ENCODE results near the gene IMPA2. TPM values are rescaled to one million over a fixed set of nuclear protein-coding genes. Genes with fewer than 3 reads are reported as not detected.

The IMPA2 gene
- polyA plus RNA-seq, 3 donors = 106 to 129 (median 116) TPM

DNA sequence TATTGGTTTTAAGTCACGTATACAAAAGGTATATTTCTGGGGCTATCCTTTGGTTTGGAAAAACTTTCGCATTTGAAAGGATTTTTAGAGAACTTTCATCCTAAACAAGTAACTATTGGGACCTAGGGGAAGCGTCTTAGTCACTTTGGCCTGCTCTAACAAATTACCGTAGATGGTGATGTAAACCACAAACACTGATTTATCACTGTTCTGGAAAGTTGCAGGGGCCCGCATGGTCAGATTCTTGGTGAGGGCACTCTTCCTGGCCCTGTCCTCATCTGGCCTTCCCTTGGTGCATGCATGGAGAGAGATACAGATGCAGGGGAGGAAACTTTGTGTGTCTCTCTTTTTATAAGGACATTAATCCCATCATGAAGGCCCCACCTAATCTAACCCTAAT, 63.3 kb downstream of the IMPA2 start:
- no peak for DNase-seq

DNA sequence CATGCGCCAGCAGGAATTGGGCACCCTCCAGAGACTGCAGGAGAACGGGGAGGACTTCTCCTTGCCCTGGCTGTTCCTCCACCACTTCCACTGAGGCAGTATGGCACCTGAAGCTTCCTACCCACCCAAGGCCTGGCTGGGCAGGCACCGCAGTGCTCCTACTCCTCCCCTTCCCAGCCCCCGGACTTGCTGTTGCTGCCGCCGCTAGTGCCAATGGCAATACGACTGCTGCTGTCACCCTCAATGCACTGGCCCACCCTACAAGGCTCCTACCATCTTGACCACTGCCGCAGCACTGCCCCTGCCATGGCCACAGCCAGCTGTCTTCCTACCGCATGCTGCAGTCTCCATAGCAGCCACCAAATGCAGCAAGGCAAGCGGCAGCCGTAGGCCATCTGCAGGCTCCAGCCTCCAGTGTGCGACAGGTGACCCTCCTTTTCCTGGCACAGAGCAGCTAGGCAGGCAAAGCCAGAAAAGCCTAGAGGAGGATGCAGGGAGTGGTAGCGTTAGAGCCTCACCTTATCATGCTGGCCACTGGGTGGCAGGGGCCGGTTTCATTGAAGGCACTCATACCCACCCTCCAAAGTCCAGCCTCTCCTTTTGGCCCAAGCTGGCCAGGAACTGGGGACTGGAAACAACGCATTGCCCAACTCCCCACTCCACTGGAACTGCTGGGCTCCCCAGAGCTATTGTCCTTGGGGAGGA, 64.9 kb downstream of the IMPA2 start:
- no peak for DNase-seq

DNA sequence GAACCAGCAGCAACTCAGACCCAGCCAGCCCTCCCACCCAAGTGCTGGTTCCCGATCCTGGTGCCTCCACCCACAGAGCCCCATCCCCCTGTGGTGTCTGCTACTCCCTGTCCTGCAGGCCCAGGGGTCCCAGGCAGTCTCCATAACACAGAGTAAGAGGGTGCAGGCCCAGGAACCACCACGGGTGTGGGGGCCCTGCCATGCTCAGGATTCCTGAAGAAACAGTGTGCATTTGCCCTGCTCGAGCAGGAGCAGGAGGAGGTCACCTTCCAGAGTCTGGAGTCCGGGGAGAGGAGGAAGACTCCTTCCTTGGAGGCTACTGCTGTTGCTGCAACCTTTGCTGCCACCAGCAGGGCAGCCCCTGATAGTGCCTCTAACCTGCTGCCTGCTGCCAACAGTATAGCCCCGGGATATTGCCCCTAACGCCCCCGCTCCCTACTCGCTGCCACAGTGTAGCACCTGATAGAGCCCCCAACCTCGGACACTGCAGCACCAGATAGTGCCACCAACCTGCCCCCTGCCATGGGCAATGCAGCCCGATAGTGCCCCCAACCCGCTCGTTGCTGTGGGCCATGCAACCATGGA, 65.5 kb downstream of the IMPA2 start:
- DNase-seq = no peak

DNA sequence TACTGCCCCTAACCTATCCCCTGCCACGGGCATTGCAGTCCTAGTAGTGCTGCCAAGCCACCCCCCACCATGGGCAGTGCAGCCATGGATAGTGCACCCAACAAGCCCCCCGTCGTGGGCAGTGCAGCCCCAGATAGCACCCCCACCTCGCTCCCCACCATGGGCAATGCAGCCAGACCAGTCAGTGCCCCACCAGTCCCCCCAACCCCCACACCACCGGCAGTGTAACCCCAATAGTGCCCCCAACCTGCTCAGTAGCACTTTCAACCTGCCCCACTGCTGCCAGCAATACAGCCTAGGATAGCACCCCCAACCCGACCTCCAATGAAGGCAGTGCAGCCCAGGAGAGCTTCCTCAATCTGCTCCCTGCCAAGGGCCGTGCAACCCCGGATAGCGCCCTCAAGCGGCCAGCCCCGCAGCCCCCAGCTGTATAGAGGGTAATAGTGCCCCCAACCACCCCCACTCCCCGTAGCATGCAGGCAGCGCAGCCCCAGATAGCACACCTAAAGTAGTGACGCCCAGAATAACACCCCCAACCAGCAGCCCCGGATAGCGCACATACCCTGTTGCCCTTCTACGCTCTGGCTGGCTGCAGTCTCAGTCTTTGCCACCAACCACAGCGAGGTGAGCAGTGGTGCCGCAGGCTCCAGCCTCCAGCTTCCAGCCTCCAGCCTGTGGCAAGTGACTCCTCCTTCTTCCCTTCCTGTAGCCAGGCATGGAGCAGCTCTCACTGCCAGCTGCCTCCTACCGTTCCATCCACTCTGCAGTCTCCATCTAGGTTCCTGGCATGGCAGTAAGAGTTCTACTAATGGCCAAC, 66.9 kb downstream of the IMPA2 start:
- no peak for DNase-seq

DNA sequence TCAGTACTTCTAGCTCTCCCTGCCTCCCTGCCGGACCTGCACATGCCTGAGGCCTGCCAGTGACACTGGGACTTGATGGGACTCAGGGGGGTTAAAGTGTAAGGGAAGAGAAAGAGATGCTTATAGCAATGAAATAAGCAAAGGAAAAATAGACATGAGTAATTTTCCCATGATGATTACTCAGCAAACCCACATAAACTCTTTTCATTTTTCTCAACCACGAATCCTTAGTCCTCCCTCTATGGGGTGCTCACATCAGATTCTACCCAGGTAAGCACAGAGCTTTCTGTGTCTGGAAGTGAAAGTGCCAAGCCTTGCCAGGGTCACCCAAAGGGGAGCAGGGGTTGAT, 67.5 kb downstream of the IMPA2 start:
- no peak for DNase-seq

DNA sequence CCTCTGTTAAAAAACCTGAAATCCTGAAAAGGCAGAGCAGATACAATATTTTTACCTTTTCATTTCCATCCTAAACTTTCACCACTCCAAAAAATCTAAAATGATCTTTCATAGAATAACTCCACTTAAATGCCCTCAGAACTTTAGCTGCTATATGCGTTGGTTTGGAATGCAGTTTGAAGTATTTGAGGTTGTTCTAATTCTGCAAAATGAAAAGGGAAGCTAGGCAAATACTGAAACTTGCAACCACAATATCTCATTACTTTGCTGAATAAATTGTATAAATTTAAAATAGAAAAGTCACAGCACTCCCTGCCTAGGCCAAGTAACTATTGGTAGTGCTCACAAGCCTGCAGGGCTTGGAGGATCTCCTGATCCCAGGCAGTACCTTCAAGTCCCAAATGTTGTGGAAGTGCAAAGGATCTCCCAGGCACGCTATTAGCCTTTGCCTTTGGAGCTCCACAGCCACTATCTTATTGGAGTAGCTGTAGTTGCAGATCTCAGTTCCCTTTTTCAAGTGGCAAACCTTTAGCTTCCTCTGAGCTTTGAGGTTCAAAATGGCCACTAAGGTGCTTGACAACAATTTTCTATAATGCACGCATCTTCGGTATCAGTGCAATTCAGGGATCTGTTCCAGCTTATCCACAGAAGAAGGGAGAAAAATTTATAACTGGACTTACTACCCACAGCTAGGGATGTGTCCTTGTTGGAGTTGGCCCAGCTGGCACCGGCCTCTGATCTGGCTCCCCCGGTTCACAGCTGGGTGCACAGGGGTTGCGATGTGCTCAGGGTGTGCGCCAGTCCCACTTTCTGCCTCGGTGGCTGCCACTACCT, 68.9 kb downstream of the IMPA2 start:
- no peak for DNase-seq

DNA sequence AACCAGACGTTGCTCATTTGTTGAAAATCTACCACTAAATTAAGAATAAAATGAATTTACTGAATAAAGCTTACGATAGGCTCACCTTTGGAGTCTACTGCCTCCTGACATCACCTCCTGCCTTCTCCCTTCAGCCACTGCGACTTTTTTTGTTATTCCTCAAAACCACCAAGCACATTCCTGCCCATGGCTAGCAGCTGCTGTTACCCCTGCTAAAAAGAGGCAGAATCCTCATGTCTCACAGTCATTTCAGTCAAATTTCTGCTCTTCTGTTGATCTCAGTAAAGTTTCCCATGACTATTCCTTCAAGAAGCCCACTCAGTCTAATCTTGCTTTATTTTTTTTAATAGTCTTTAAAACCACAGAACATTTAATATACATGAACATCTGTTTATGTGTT, 71.6 kb downstream of the IMPA2 start:
- no peak for DNase-seq

DNA sequence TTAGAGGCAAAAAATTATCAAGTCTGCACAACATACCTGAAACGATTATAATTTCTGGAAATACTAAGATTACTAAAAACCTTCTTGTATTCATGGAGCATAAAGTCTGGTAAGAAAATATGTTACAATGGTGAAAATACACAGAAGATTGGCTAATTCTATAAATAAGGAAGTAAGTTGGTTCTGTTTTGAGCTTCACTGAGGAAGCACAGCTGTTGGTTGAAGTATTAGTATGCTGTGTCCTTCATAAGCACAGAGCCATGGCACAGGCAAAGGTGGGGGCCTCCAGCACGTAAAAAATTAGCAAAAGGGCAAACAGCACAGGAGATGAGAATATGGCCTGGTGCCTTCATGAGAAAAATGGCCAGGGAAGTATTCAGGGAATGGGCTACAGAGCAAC, 72.0 kb downstream of the IMPA2 start:
- DNase-seq = no peak

DNA sequence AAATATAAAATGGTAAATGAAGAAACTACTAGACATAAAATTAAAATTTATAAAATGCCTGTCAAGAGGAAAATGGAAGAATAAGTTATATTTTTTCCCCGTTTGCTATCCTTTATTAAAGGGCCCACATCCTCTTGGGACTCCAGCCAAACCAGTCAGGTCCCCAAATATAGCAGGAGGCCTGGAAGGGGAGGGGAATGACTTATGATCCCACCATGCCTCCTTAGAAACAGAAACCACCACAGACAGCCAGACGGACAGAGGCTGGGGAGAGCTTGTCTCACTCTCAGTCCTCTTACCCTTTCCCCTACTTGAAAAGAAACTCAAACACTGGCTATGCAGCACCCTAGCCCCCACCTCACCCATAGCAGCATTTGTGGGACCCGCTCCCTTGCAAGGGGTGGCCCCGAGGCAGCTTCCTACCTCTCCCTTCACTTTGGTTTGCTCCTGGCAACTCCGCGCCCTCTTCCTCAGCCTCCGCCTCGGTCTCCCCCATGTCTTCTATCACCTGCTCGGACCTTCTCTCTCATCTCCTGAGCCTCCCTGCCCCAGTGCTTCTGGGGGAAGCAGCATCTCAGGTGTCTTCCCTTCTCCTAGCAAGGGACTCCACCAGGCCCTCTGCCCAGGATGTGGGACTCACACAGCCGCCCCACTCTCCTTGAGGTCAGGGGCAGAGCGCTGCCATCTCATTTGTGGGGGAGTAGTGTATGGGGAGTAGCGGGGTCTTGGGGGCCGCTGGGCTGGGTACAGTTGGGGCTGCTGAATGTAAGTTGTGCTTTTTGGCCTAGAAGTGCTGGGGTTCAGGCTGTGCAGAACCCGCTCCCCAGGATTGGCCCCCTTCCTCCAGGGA, 75.0 kb downstream of the IMPA2 start:
- no peak for DNase-seq

DNA sequence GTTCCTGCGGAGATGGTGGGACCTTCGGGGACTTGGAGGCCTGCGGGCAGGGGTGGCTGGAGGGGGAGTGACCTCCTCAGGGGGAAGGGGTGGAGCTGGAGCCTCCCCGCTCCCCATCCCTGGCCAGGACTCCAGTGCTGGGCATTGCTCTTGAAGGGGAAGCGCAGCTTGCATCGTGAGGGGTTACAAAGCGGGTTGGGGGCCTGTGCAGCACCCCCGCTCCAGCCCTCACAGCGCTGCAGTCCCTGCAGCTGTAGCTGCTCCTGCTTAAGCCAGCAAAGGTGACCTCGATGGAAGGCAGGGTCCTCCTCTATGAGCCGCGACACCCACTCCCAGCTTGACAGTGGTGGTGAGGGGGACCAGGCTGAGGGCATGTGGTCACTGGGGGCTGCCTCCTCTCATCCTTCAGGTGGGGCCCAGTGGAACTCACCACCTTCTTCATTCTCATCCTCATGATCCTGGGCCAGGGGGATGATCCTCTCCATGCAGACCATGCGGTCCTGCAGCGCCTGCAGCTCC, 75.6 kb downstream of the IMPA2 start:
- DNase-seq = no peak

DNA sequence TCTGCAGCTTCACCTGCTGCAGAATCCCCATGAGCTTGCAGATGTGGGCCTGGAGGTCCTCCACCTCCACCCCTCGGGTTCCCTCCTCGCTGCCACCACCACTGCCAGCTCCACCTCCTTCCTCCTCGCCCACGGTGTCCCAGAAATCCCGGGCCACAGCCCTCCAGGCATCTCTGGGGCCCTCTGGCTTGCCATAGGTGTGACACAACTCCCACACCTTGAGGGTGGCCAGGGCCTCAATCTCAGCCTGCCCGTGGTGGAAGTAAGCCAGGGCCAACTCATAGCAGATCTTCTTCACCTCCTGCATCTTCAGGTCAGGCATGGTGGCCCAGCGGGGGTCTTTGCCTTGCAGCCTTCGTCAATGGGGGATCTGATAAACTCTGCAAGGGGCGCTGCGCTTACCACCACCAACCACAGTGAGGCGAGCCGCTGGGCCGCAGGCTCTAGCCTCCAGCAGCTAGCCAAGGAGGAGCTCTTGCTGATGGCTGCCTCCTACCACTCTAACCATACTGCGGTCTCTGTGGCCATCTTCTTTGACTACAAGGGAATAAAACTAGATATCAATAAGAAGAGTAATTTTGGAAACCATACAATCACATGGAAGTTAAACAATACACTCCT, 76.2 kb downstream of the IMPA2 start:
- DNase-seq = no peak

DNA sequence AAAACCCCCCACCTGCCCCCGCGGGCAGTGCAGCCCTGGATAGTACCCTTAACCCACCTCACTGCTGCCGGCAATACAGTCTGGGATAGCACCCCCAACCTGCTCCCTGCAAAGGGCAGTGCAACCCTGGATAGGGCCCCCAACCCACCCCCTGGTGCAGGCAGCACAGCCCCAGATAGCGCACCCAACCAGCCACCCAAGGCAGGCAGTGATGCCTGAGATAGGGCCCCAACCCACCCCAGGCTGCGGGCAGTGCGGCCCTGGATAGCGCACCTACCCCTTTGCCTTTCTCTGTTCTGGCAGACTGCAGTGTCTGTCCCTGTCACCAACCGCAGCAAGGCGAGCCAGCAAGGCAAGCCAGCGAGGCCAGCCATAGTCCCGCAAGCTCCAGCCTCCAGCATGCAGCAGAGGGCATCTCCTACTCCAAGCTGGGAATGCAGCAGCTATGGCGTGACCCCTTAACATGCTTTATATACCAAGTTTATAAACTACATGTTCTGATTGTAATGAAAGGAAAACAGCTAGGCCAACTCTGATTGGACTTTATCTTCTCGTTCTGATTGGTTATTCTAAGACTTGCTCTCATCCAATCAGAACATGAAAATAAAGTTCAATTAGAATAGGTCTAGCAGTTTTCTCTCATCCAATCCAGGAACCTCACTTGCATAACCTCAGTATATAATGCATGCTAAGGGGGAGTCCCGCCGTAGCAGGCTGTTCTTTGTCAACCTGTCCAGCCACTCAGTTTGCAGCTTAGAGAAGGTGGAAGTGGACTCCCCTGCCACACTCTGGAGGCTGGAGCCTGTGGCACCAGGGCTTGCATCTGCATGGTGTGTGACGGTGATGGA, 78.3 kb downstream of the IMPA2 start:
- no peak for DNase-seq

DNA sequence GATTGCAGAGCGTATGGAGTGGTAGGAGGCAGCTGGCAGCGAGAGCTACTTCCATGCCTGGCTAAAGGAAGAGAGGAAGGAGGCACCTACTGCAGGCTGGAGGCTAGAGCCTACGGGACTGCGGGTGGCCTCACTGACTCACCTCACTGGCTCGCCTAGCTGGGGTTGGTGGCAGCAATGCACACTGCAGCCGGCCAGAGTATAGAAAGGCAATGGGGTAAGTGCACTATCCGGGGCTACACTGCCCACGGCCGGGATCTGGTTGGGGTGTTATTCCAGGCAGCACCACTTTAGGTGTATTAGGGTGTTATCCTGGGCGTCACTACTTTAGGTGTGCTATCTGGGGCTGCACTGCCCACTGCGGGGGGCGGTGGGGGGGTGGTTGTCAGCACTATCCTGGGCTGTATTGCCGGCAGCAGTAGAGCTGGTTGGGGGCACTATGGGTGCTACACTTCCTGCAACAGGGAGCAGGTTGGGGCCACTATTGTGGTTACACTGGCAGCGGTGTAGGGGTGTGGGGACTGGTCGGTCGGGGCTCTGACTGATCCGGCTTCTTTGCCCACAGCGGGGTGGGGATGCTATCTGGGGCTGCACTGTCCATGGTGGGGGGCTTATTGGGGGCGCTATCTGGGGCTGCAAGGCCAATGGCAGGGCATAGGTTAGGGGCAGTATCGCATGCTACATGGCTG, 79.0 kb downstream of the IMPA2 start:
- DNase-seq = no peak

DNA sequence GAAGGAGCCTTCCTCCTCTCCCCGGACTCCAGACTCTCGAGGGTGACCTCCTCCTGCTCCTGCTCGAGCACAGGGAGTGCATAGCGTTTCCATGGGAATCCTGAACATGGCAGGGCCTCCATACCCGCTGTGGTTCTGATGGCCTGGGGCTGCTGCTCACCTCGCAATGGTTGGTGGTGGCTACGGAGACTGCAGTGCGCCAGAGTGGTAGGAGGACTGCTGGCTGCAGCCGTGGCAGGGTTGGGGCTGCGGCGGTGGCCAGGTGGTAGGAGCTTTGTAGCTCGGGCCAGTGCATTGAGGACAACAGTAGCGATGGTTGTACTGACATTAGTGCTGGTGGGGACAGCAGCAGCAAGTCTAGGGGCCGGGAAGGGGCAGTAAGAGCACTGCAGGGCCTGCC, 80.4 kb downstream of the IMPA2 start:
- no peak for DNase-seq

DNA sequence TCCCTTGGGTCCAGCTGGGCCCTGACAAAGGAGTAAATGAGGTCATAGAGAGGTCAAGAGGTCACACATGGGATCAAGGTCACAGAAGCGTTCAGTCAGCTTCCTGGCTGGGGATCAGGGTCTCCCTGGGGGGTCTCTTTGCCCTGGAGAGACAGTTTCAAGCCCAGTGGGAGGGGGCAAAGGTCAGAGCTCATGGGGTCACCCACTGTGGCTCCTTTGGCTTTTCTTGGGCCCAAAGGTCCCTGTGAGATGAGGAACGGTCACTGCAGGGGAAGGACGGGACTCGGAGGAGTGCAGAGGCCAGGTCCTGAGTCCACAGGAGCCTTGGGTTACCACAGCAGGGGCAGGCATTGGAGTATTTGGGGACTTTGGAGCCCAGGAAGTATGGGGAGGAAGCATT, 81.7 kb downstream of the IMPA2 start:
- no peak for DNase-seq

DNA sequence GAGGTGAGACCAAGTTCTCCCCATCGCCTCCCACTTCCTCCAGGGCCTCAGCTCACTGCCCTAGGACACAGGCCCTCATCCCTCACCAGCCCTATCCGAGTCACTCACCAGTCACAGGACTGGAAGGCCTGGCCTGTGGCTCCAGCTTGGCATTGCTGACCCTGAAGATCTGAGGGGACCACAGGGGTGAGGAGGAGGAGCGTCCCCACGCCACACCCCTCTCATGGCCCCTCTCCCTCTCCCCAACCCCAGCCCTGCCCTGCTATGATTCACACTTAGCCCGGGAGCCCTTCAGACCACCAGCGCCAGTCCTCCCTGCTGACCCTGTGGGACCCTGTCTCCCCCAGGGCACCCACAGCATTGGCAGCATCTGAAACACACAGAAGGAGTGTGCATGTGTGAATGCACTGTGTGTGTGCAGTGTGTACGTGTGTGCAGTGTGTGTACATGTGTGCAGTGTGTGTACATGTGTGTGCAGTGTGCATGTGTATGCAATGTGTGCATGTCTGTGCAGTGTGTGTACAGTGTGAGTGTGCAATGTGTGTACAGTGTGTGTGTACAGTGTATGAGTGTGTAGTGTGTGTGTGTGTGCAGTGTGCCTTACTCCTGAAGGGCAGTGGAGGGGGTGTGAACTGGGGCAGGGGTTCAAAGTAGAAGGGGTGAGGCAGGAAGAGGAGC, 82.9 kb downstream of the IMPA2 start:
- DNase-seq = no peak

DNA sequence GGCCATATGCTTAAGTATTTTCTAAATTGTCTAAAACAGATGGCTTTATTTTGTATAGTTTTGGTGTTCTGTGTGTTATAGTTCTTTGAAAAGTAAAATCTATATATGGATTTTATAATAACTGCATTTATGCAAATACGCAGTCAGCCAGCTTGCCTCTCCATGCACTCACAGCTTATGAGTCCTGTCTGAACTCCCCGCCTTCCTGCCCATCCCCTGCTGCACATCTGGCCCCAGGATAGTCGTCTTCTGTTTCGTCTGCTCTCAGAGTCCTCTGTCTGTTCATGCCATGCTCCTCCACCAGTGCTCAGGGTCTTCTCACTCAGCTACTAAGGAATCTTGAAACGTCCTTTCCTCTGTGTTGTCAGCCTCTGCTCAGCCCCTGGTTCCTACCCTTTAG, 84.1 kb downstream of the IMPA2 start:
- no peak for DNase-seq

DNA sequence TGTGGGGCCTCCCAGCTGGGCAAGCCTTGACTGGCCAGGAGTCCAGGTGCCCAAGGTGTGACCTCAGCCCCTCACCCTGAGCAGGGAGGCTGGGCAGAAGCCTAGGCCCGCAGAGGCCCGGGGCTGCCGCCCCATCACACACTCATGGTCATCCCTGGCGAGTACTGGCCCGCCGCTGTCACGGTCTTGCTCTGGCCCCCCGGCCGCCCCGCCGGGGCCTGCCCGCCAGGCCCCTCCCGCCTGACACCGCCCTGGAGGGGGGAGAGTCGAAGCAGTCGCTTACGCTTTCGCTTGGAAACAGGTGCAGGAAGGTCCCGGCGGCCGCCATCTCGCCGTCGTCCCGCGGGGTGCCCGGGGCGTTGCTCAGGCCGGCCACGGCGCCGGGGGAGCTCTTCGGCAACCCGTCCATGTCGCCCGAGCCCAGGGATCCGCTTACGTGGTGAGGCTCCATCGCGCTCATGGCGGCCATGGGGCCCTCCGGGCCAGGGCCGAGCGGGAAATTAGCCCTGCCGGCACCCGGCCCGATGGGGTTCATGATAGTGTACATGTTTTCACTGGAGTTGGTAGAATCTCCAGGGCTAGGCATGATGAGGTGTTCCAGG, 85.7 kb downstream of the IMPA2 start:
- no peak for DNase-seq

All from renal pelvis (tissue), 4 donors.